Frontal cortex (tissue), 4 donors: ENCODE data around the gene KCNH1. TPM values are rescaled to one million over a fixed set of nuclear protein-coding genes. Genes with fewer than 3 reads are reported as not detected.

Source experiments
- DNase-seq, 2 donors: peaks; one replicate each; pipeline ENCODE4 v3.0.0; 2012; ENCODE audit warnings: low spot score in 2 of 2
- FAIRE-seq: peaks from 2 replicates; lab custom pipeline; 2012; peaks lifted over from hg19 to GRCh38; lab: Jason Lieb, UNC
- total RNA-seq: library from RNA; depleted of rRNA; stranded (reverse); fragments of >200 nt; gene quantifications from one replicate; pipeline ENCODE4 v1.2.3, GENCODE V29; 2014
- donor health status: control.
- donor health status: control.
- donor health status: control.

Gene KCNH1
- total RNA-seq, 1 donor from 2014 or later = 10.6 TPM

DNA sequence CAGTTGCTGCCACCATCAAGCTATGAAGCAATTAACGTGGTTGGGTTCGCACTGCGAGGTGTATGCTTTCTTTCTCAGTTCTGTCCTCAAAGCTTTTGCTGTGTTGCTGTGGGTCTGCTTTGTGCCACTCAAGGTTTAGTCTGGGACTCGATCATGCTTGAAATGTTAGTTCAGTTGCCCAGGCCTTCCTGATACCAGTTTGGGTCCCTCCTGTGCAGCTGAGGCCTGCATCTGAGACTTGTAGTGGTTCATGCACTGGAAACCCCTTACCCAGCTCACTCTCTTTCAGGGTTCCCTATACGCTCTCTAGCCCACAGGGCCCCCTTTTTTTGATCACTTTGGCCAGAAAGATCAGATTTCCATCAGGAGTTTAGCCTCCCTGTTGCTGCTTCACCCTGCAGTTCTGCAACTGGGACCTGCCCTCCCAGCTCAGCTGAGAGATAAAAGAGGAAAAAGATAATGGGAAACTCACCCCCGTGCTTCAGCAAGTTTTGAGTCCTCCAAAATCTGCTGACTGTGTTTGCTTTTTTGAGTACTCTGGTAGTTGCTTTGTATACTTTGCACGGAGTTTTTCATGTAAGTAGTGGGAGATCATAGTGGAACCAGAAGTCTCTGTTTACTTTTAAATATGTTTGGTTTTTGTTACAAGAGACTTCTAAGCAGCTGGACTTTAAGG is 488.2 kb downstream of the KCNH1 start:
- FAIRE-seq (no peak), DNase-seq (no peak)

DNA sequence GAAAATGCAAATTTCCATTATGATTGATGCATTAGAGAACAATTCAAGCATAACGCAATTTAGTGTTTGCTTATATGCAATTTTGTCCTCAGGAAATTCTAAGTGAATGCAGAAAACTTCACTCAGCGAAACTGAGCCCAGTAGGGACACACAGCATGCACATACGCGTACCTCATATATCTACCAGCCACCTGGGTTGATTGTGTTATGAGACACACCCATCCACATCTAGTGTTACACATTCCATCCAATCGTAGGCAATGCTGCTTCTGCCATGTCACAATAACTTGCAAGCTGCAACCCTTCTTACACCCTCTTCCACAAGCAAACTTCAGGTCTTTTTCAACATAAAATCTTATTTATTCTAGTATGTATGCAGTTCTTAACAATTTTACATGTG is 492.4 kb downstream of the KCNH1 start:
- no peak for DNase-seq
- no peak for FAIRE-seq

DNA sequence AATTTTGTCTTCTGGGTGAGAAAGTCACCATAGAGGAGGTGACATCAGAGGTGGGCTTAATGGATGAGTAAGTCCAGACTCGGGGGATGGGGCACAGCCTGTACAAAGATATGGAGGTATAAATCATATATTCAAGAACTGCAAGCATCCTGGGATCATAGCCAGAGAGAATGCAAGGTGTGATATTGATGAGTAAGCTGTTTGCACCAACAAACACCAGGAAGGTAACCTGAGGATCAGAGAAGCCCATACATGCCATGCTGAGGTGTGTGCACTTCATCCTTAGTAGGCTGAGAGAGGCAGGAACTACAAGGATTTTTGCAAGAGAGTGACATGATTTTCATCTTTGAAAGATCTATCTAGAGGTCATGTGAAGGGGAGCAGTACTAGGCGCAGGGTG is 498.8 kb downstream of the KCNH1 start:
- FAIRE-seq = no peak
- no peak for DNase-seq

DNA sequence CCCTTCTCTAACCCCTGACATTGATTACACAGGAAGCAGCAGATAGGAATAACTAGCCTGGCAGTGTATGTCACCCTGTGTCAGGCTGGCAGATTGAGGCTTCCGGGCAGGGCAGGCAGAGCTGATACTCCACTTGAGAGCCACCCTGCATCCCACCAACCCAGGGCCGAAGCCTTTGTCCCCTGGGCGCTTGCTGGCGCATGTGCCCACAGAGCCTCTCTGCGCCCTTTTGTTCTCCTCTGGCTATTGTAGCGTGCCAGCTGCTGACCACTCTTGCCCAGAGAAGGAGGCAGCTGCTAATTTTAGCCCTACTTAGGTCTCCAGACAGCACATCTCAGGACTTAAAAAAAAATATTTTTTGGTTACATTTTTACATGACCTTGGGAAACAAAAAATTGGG is 500.3 kb downstream of the KCNH1 start:
- DNase-seq = peak in 1 of 2 donors; percentile 15
- no peak for FAIRE-seq

GRCh38 chr1:210633140-210633539 is 500.8 kb downstream of the KCNH1 start:
- DNase-seq (no peak), FAIRE-seq (no peak)

DNA sequence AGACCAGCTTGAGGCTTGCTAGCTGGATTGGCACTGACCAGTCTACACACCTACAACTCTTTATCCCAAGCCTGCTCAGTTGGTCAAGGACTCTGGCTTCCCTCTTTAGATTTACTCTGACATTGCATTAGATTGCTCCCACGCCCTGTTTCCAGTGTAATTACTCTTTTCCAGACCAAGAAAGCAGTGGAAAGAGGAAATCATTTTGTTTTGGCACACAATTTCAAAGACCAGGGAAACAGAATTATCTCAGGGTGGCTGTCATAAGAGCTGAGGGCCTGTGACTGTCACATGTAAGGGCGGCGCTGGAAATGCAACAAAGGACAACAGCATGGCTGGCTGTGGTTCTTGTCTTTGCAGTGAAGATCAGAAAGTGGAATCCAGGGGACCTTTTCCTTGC is 502.5 kb downstream of the KCNH1 start:
- DNase-seq (no peak), FAIRE-seq (no peak)

- no peak for FAIRE-seq
- DNase-seq = no peak
Observed at GRCh38 chr1:210629276-210629675, 504.7 kb downstream of the KCNH1 start.

- FAIRE-seq (no peak), DNase-seq (no peak)
Observed at GRCh38 chr1:210627755-210628154, 506.2 kb downstream of the KCNH1 start.

Other genes starting within 250 kb of the KCNH1 start
- 40.4 TPM for gene RCOR3, start 125.2 kb upstream of the KCNH1 start, total RNA-seq
- 16.3 TPM for gene TRAF5, start 192.7 kb upstream of the KCNH1 start, total RNA-seq